Measurements from ENCODE around the gene ID3. TPM values are rescaled to one million over a fixed set of nuclear protein-coding genes. Genes with fewer than 3 reads are reported as not detected.
A peak's percentile ranks its signal among the peaks of the same experiment; 100 is the strongest.

ID3 gene
- total RNA-seq, 2 donors from 2014 or later: 65.9 to 118 TPM

- intact Hi-C loops (cut with DNase I): no loop called here
- TF ChIP-seq POLR2A (IDR thresholded peaks at IDR 0.05) (peak in 2 of 3 donors; percentile 44 to 58), CTCF (IDR thresholded peaks at IDR 0.05) (no peak)
- Histone ChIP-seq H3K9me3 (no peaks in the 10 kb centered on the region), H3K27ac (peak overlapping the region in 3 of 4 donors; percentile 46 to 94 (median 93)), H3K4me3 (no peak overlapping the region), H3K27me3 (no peaks in the 10 kb centered on the region), H3K4me1 (peaks cover 59% of the 10 kb centered on the region), H3K36me3 (replicated peaks in 1 of 2; ENCODE audit: insufficient read depth in 1 of 2, low read depth in 2 of 2) (no peaks in the 10 kb centered on the region)
- peak; percentile 94 to 96 (median 96) for DNase-seq
- ATAC-seq: peak; percentile 78
- WGBS, 2 donors: 1 to 2% methylated on average over 19 of the region's 19 CpGs
Measured at GRCh38 chr1:23562137-23562876, 3.0 kb upstream of the ID3 start.

GRCh38 chr1:23561813-23562100, 2.5 kb upstream of the ID3 start:
- 51 to 62% methylated on average over 2 of the region's 2 CpGs for WGBS, 2 donors
- no peaks in the 10 kb centered on the region for H3K27me3 ChIP-seq
- no peak for TF ChIP-seq POLR2A (IDR thresholded peaks at IDR 0.05)
- TF ChIP-seq CTCF (IDR thresholded peaks at IDR 0.05): no peak
- H3K4me1 ChIP-seq: peaks cover 65% of the 10 kb centered on the region
- no peak overlapping the region for H3K4me3 ChIP-seq
- intact Hi-C loops (cut with DNase I): no loop called here
- no peak for ATAC-seq
- no peaks in the 10 kb centered on the region for H3K36me3 ChIP-seq (replicated peaks in 1 of 2; ENCODE audit: insufficient read depth in 1 of 2, low read depth in 2 of 2)
- H3K27ac ChIP-seq: peak overlapping the region; percentile 27 to 94 (median 70)
- no peak for DNase-seq
- no peaks in the 10 kb centered on the region for H3K9me3 ChIP-seq

GRCh38 chr1:23561076-23561812, 1.9 kb upstream of the ID3 start:
- no peaks in the 10 kb centered on the region for H3K36me3 ChIP-seq (replicated peaks in 1 of 2; ENCODE audit: insufficient read depth in 1 of 2, low read depth in 2 of 2)
- ATAC-seq (no peak), DNase-seq (no peak)
- peaks cover 70% of the 10 kb centered on the region for H3K4me1 ChIP-seq
- no peaks in the 10 kb centered on the region for H3K9me3 ChIP-seq
- intact Hi-C loops (cut with DNase I): no loop called here
- H3K27ac ChIP-seq: peak overlapping the region; percentile 27 to 94 (median 70)
- H3K4me3 ChIP-seq: no peak overlapping the region
- WGBS, 2 donors: 66 to 67% methylated on average over 6 of the region's 6 CpGs
- TF ChIP-seq CTCF (IDR thresholded peaks at IDR 0.05) (no peak), POLR2A (IDR thresholded peaks at IDR 0.05) (no peak)
- H3K27me3 ChIP-seq: no peaks in the 10 kb centered on the region

GRCh38 chr1:23559985-23560741, 862 bp upstream of the ID3 start:
- WGBS, 2 donors: 18 to 30% methylated on average over 6 of the region's 6 CpGs
- ATAC-seq (no peak), DNase-seq (no peak)
- no peaks in the 10 kb centered on the region for H3K36me3 ChIP-seq (replicated peaks in 1 of 2; ENCODE audit: insufficient read depth in 1 of 2, low read depth in 2 of 2)
- no peaks in the 10 kb centered on the region for H3K27me3 ChIP-seq
- intact Hi-C loops (cut with DNase I): no loop called here
- H3K9me3 ChIP-seq: no peaks in the 10 kb centered on the region
- no peak overlapping the region for H3K4me3 ChIP-seq
- H3K27ac ChIP-seq: peak overlapping the region; percentile 90 to 94 (median 92)
- TF ChIP-seq POLR2A (IDR thresholded peaks at IDR 0.05) (no peak), CTCF (IDR thresholded peaks at IDR 0.05) (no peak)
- peaks cover 81% of the 10 kb centered on the region for H3K4me1 ChIP-seq
